Brain microvascular endothelial cell (primary cell): ENCODE measurements around the gene ASB18.

Experiments used
- DNase-seq: peaks from one replicate; pipeline ENCODE4 v3.0.0-alpha.2; 2020
- H3K27ac ChIP-seq: fragments of 250-450 bp; sonication (Bioruptor Pico); 2 replicates; pipeline ENCODE4 v1.5.1; 2020; ENCODE audit warnings: mild to moderate bottlenecking, moderate library complexity
- H3K27me3 ChIP-seq: fragments of 250-450 bp; sonication (Bioruptor Pico); replicated peaks from 2 replicates; pipeline ENCODE4 v1.5.1; 2020; ENCODE audit warnings: mild to moderate bottlenecking
- H3K36me3 ChIP-seq: fragments of 250-450 bp; sonication (Bioruptor Pico); replicated peaks from 2 replicates; pipeline ENCODE4 v1.5.1; 2020; ENCODE audit warnings: mild to moderate bottlenecking
- H3K4me3 ChIP-seq: 2 replicates; pipeline ENCODE4 v1.5.1; 2011; ENCODE audit warnings: low read depth, mild to moderate bottlenecking, control low read depth, low read length, moderate library complexity
- in situ Hi-C: cut with HindIII; loops from 2 replicates; pipeline ENCODE4 v1.10.0; 2017; ENCODE audit warnings: low sequenced_read_pairs, low pct_ligation_motif_present
- TF ChIP-seq, protein P1 (sequence below): IDR thresholded peaks from 2 replicates; pipeline ENCODE4 v1.5.1; 2011; ENCODE audit warnings: low read depth, mild to moderate bottlenecking, moderate library complexity, low read length, control low read depth, inconsistent platforms; ENCODE audit errors: missing control alignments

The ASB18 gene

DNA sequence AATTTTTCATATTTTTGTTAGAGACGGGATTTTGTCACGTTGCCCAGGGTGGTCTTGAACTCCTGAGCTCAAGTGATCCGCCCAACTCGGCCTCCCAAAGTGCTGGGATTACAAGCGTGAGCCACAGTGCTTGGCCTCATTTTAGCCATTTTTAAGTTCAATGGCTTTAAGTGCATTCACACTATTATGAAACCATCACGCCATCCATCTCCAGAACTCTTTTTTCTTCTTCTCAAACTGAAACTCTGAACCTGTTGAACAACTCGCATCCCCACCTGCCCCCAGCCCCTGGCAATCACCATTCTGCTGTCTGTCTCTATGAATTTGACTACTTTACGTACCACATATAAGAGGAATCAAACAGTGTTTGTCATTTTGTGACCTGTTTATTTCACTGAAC, 31.3 kb upstream of the ASB18 start:
- Histone ChIP-seq H3K27ac (no peak overlapping the region), H3K36me3 (no peaks in the 10 kb centered on the region), H3K4me3 (no peak overlapping the region), H3K27me3 (no peaks in the 10 kb centered on the region)
- no peak for DNase-seq
- TF ChIP-seq, protein P1, sequence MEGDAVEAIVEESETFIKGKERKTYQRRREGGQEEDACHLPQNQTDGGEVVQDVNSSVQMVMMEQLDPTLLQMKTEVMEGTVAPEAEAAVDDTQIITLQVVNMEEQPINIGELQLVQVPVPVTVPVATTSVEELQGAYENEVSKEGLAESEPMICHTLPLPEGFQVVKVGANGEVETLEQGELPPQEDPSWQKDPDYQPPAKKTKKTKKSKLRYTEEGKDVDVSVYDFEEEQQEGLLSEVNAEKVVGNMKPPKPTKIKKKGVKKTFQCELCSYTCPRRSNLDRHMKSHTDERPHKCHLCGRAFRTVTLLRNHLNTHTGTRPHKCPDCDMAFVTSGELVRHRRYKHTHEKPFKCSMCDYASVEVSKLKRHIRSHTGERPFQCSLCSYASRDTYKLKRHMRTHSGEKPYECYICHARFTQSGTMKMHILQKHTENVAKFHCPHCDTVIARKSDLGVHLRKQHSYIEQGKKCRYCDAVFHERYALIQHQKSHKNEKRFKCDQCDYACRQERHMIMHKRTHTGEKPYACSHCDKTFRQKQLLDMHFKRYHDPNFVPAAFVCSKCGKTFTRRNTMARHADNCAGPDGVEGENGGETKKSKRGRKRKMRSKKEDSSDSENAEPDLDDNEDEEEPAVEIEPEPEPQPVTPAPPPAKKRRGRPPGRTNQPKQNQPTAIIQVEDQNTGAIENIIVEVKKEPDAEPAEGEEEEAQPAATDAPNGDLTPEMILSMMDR: no peak
- in situ Hi-C loops: no loop called here

- DNase-seq: no peak
- TF ChIP-seq, protein P1: no peak
- H3K36me3 ChIP-seq: no peaks in the 10 kb centered on the region
Observed at GRCh38 chr2:236294647-236295046, 30.4 kb upstream of the ASB18 start.

GRCh38 chr2:236293241-236293810, 29.1 kb upstream of the ASB18 start:
- no peak for DNase-seq
- H3K27me3 ChIP-seq: no peaks in the 10 kb centered on the region
- H3K36me3 ChIP-seq: no peaks in the 10 kb centered on the region
- TF ChIP-seq, protein P1: no peak
- no peak overlapping the region for H3K4me3 ChIP-seq
- in situ Hi-C loops: no loop called here
- no peak overlapping the region for H3K27ac ChIP-seq

More at GRCh38 chr2:236294647-236295046, 30.4 kb upstream of the ASB18 start:
- in situ Hi-C loops: no loop called here
- no peak overlapping the region for H3K27ac ChIP-seq
- no peaks in the 10 kb centered on the region for H3K27me3 ChIP-seq
- no peak overlapping the region for H3K4me3 ChIP-seq

DNA sequence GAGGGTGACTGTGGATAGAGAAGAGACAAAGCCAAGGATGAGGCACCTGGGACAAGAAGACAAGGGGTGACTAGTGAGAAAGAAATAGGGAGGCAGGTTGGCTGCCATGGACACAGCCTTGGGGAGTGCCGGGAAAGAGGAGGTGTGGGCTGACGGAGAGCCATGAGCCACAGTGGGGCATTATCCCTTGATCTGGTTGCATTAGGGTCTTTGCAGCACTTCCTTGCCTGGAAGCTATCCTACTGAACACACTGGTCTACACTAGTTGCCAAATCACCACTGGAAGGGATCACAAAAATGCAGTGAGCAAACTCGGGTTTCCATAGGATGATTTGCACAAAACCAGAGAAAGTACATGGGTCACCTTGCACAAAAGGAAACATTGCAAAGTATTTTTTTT, 27.7 kb upstream of the ASB18 start:
- H3K27me3 ChIP-seq: no peaks in the 10 kb centered on the region
- no peak overlapping the region for H3K27ac ChIP-seq
- no peaks in the 10 kb centered on the region for H3K36me3 ChIP-seq
- no peak overlapping the region for H3K4me3 ChIP-seq
- in situ Hi-C loops: no loop called here
- TF ChIP-seq, protein P1: no peak
- no peak for DNase-seq

- TF ChIP-seq, protein P1: no peak
Observed at GRCh38 chr2:236291476-236291875, 27.3 kb upstream of the ASB18 start.

More at GRCh38 chr2:236291476-236291875, 27.3 kb upstream of the ASB18 start:
- in situ Hi-C loops: no loop called here
- H3K4me3 ChIP-seq: no peak overlapping the region
- no peak for DNase-seq
- H3K36me3 ChIP-seq: no peaks in the 10 kb centered on the region
- no peaks in the 10 kb centered on the region for H3K27me3 ChIP-seq
- no peak overlapping the region for H3K27ac ChIP-seq
